ENCODE measurements around the gene IL37.
A peak's percentile ranks its signal among the peaks of the same experiment; 100 is the strongest.
"Not testable (repeated sequence)": the region's sequence is repeated elsewhere in the genome, so short reads cannot be mapped to it uniquely, and the experiment has no call there.

IL37 gene

DNA sequence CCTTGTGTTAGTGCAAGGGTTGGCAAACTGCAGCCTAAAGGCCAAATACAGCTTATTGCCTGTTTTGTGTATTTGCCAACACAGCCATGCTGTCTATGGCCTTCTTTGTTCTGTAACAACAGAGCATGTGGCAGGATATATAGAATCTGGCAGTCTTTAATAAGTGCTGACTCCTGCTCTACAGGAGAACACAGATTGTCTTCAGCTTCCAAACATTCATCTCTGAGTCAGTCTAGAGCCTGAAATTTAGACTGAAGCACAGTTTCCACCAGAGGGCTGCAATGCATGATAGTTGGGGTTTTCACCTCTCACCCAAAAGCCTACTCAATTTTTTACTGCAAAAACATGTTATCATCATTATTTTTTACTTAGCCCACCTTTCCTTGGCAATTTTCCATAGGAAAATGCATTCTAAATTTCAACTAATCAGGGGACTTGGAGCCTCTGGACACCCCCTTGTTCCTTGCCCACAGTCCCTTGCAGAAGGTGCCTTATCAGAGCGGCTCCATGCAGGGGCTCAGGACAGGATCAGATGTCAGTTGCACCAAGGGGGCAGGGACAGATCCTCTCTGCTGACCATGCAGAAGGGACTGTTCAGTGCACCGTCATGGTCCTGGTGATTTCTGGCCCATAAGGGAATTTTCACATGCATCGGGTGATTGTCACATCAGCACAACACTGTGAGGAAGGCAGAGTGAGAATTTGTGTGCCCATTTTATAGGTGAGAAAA lies 12.4 kb downstream of the IL37 start:
- no peak for DNase-seq (ENCODE audit: low read depth in 2 of 2)

DNA sequence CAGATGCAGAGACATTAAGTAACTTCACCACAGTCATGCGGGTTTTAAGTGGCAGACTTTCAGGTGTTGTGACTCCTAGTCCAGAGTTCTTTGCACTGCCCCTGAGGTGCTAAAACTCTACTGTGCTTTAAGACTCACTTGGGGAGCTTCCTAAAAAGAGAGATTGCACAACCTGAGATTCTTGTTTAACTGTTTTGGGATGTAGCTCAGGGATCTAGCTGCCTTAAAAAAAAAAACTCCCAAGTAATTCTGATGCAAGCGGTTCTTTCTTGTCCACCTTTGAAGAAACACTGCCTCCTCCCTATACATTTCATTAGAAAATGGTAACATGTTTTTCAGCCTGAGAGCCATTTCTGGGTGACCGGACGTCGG lies 13.0 kb downstream of the IL37 start:
- no peak for DNase-seq (ENCODE audit: low read depth in 2 of 2)

DNA sequence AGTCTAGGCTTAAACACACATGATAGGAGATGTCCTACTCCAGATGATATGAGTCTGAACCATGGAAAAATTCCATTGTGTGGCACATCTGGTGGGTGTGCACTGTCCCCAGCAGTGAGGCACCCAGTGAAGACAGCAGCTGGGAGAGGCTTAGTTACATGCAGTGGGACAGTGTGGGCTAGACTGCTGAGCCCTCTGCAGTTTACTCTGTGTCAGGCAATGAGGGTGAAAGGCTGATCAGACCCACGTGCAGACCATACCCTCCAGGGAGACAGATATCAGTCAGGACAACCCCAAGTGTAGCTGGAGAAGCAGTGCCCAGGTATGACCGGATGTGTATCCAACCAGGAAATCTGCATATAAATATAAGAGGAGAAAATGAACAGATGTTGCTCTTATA lies 13.4 kb downstream of the IL37 start:
- no peak for DNase-seq (ENCODE audit: low read depth in 2 of 2)

DNA sequence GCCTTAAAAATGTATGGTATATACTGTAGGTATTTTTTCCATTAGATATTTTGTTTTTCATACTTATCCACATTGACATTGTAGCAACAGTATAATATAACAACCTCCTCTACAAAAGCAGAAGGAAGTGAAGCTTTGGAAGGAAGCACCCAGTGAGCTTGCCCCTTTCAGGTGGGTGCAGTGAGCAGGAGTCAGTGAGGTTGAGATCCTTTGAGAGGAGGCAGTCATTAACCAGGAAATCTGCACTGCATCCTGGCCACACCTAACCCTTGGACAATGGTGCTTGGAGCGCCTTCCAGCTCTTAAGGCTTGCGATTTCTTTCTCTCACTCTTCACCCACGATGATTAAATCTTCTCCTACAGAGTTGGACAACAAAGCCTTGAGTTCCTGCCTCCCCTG lies 13.9 kb downstream of the IL37 start:
- DNase-seq (ENCODE audit: low read depth in 2 of 2) = no peak

DNA sequence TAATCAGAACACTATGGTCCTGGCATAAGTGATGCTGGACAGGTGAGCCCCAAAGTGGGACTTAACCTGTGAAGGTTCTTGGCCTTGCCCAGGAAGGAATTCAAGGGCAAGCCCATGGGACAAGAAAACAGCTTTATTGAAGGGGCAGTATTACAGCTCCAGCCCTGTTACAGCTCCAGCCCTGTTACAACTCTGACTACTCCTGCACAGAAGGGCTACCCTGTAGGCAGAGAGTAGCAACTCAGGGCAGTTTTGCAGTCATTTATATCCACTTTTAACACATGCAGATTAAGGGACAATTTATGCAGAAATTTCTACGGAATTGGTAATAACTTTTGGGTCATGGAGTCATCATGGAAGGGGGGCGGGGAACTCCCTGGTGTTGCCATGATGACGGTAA lies 15.7 kb downstream of the IL37 start:
- no peak for DNase-seq (ENCODE audit: low read depth in 2 of 2)

DNA sequence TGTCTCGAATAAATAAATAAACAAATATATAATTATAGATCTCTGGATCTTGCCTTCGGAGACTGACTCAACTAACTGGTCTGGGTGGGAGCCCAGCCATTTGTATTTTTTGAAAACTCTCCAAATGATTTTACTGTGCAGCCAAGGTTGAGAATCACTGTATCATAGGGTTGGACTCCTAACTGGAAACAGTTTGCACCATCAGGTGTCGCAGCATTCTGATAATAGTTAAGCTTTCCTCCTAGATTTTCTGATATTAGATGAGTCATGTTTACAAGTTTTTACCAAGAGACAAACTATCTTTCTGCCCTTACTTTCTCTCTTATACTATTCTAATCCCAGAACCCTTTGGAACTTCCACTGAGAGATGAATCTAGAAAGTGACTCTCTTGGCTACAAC lies 16.8 kb downstream of the IL37 start:
- no peak for DNase-seq (ENCODE audit: low read depth in 2 of 2)

DNA sequence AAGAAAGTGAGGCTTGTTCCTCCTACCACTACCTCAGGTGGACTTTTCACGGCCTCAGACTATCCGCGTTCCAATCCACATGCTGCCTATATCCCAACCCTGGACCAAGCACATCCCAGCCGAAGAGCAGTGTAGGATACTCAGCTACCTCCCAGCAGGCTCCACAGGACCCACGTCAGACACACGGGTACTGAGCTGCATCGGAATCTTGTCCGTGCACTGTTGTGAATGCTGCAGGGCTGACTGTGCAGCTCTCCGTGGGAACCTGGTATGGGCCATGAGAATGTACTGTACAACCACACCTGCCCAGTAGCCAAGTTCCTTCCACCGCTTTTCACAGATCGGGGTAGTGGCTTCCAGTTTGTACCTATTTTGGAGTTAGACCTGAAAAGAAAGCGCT lies 22.3 kb downstream of the IL37 start:
- no peak for DNase-seq (ENCODE audit: low read depth in 2 of 2)

DNA sequence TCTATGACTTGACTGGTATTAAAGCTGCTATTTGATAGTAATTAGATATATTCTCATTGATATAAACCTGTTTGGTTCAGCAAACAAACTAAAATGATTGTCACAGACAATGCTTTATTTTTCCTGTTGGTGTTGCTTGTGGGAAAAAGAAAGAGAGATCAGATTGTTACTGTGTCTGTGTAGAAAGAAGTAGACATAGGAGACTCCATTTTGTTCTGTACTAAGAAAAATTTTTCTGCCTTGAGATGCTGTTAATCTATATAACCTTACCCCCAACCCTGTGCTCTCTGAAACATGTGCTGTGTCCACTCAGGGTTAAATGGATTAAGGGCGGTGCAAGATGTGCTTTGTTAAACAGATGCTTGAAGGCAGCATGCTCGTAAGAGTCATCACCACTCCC lies 23.2 kb downstream of the IL37 start:
- not testable (repeated sequence) for DNase-seq (ENCODE audit: low read depth in 2 of 2)

DNA sequence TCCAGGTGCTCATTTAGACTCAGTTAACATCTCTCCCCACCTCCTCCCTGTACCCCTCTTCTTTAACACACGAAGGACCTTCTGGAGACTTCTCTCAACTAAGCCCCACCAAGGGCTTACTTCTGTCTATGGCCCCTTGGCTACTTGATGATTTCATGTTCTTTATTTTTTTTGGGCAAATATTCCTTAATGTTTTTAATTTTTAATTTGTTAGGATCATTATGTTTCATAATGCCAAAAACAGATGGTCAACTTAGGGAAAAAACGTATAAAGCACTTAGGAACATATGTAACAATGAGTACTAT lies 25.9 kb downstream of the IL37 start:
- no peak for DNase-seq (ENCODE audit: low read depth in 2 of 2)

DNA sequence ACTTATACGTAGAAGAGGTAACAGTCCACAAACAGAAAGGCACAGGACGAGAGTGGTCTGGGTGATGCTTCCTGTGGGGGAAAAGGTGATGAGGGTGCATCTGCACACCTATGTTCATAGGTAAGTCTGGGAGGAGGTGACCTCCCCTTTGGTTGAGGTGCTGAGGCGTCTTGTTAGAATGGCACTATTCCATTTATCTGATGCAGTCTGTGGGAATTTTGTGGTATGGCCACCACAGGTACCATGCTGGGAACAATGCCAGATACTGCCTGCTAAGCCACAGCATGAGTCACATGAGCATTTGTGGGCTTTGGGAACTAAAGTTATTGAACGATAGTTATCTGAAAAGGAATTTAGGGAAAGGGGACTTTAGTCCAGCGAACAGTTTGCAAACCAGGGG lies 27.9 kb downstream of the IL37 start:
- no peak for DNase-seq (ENCODE audit: low read depth in 2 of 2)

DNA sequence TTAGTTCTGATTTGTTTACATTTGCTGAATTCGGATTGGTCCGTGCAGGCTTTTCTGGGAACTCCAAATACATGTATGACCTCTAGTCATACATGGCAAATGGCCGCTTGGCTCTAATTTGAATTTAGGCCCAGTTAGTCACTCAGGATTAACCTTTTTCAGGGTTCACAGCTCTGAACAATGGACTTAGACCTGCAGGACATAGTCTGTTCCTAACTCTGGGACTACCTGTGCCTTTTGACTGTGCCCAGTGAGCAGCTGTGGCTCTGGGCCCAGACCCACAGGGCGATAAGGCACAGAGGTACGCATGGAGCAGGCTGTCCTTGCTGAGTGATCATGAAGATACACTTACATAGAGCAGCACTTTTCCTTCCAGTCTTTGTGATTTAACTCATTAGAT lies 28.5 kb downstream of the IL37 start:
- DNase-seq (ENCODE audit: low read depth in 2 of 2) = no peak

DNA sequence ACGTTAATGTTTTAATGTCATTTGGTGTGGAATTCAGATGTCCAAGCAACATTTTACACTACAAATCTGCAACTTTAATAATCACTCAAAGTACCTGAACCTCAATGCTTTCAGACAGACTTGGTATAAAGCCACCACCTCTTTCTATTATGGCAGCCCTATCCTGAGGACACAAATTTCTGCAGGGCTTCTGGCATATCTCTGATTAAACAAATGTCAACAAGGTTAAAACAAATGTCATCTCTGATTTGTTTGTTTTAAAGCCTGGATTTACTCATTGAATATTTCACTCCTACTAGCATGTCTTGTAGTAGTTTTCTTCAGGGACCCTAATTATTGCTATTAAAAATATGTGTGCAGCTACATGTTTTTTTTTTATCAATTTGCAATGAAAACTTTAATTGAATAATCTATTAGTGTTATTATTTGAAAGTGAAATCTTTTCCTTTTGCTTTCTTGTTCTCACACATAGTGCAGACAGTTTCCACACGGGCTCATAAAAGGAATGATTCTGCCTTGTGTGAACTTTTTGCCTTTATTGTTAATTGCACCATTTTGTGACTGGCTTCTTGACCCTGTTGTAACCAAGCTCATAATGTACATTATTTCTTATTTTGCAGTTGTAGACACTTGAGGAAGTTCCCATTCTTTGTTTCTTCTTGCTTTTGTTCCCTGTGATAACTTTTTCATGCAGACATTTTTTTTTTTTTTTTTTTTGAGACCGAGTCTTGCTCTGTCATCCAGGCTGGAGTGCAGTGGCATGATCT lies 30.1 kb downstream of the IL37 start:
- no peak for DNase-seq (ENCODE audit: low read depth in 2 of 2)

DNA sequence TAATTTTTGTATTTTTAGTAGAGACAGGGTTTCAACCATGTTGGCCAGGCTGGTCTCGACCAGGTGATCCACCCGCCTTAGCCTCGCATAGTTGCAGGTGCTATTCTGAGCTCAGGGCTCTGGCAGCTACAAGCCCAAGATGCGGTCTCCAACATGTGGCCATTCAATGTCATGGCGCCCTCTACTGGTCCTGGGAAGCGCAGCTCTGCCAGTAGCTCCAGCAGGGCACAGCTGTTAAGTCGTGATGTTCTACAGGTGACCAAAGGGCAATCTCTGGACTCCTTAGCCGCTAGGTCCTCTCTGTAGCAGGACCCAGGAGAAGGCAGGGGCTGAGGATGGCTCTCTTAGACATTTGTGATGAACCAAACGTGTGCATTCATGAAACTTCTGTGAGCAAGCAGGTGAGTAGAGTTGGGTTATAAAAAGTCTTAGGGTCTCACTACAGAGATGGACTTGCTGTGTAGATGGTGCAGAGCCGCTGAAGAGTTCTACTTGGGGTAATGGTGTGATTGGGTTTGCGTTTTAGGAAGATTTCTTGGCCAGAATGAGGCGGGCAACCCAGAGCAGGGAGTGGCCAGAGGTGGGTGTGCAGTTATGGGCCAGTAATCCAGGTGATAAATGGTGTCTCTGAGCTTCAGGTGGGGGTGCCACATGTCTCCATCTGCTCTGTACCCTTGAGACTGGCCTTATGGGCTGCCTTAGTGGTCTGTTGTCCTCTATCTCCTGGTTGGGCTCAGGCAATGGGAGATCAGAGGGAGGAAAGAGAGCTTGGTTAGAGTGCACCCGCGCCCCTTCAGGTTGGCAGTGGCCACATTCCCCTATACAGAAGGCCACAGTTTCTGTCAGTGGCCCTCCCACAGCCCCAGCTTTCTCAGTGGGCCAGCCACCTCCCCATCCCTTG lies 31.0 kb downstream of the IL37 start:
- peak; percentile 13 to 30 for DNase-seq (ENCODE audit: low read depth in 2 of 2)

DNA sequence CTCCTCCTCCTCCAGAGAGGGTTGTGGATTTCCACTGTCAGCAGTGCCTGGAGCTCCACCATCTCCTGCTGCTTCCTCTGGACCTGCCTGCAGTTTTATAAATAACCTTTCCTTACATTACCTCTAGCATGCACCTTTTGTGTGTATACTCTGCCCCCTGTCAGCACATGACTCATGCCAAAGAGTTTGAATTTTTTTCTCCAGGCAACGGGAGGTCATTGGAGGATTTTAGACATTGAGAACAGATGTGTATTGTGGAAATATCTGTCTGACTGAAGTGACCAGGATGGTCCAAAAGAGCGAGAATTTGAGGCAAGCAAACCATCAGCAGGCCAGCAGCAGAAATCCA lies 31.7 kb downstream of the IL37 start:
- DNase-seq (ENCODE audit: low read depth in 2 of 2) = no peak

DNA sequence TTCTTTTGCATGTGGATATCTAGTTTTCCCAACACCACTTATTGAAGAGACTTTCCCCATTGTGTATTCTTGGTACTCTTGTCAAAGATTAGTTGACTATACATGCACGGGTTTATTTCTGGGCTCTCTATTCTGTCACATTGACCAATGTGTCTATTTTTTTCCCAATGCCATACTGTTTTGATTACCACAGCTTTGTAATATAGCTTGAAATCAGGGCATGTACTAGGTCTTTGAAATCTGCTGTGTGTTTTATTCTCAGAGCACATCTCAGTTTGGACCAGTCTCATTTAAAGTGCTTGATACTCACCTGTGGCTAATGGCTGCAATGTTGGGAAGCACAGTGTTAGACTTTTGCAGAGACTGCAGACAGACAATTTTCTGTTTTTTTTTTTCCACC lies 34.0 kb downstream of the IL37 start:
- no peak for DNase-seq (ENCODE audit: low read depth in 2 of 2)

DNA sequence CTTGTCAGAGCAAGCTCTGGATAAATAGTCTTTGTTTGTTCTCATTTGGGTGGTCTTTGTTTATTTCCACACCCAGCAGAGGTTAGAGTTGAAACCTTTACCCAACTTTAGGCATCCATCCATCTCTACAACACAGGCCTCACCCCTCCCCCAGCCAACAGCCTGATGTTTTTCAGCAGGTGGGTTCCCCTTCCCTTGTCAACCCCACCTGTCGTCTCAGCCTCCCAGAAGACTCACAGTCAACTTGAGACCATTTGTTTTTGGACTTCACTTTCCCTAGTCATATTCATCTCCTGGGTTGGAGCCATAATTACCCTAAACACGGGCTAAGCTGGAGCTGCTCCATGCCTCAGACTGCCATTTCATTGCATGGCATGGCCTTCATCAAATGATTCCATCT lies 35.1 kb downstream of the IL37 start:
- DNase-seq (ENCODE audit: low read depth in 2 of 2) = no peak

DNA sequence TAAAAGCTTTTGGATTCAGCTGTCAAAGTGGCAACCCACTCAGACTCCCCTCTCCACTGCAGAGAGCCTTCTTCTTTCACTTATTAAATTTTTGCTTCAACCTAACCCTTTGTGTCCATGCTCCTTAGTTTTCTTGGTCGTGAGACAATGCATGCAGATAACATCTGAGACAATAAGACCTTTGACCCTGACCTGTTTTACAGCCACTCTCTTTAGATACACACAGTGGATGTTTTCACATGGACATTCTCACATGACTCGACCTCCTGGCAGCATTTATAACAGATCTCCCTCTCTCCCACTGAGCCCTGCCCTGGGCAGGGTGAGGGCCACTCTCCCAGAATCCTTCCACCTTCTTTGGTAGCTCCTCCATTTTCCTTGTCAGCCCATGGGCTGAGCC lies 36.4 kb downstream of the IL37 start:
- no peak for DNase-seq (ENCODE audit: low read depth in 2 of 2)

DNA sequence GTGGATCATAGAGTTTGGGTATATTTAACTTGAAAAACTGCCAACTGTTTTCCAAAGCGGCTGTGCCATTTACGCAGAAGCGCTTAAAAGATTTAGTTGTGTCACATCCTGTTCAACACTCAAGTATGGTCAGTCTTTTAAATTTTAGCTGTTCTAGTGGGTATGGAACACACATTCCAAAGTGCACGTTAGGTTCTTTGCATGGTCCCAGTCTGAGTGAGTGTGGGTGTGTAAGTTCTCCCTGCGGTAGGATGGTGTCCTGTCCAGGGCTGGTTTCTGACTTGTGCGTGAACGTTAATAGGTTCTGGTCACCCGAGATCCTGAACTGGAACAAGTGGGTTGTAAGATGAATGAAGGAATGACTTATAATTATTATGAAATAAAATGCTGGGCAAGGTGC lies 38.5 kb downstream of the IL37 start:
- DNase-seq (ENCODE audit: low read depth in 2 of 2) = no peak

DNA sequence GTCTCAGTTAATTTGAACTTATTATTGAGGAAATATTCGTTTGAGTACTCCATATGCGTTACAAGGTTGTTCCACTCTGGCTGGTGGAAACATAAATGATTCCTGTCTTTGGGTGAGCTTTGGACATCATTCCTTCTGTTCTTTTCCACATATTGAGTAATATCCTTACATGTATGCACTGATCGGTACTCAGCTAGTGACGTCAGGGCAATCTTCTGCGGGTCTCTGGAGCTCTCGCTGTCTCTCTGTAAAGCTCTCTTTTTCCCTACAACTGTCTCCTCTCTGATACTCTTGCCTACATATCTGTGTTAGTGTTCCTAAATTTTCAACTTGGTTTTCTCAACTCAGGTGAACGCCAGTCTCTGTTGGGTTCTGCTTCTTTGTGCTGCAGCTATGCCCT lies 43.4 kb downstream of the IL37 start:
- DNase-seq (ENCODE audit: low read depth in 2 of 2) = no peak

DNA sequence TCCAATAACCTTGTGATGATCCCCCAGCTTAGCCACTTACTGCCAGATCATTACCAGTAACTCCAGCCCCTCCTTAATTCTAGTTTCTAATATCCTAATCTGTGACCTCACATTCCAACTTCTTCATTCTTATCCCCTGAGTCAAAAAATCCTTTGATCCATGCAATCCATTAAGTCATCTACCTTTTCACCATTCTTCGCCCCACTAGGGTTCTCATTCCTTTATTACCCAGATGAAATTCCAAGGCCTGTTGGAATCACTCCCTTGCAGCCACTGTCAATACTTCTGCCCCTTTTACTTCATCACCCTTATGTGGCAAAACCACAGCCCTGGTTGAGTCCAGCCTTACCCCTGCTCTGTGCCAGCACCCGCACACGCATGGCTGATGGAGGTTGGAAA lies 46.5 kb downstream of the IL37 start:
- DNase-seq (ENCODE audit: low read depth in 2 of 2) = no peak

DNA sequence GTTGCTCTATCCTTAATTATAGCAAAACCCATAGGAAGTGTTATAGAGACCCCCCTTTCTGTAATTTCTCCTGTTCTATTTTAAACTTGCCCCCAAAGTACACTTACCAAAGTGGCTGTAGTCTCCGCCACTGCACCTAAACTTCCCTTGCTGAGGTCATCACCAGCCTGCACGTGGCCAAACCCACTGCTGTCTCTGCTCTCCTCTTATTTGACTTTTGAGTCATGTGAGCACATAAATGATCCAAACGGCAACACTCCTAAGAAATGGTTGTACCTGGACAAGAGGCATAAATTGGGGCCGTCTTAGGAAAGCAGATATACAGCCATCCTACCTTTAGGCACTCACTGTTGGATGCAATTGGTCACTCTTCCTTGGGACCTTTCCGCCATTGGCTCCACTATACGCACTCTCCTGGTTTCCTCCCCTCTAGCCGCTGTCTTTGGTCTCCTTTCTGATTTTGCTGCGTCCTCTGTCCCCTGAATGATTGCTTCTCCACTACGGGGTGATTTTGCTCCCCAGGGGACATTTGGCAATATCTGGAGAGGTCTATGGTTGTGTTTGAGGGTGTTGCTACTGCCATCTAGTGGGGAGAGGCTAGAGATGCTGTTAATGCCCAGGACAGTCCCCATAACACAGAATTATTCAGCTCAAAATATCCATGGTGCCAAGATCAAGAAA lies 47.6 kb downstream of the IL37 start:
- DNase-seq (ENCODE audit: low read depth in 2 of 2) = peak in 1 of 2 donors; percentile 12

DNA sequence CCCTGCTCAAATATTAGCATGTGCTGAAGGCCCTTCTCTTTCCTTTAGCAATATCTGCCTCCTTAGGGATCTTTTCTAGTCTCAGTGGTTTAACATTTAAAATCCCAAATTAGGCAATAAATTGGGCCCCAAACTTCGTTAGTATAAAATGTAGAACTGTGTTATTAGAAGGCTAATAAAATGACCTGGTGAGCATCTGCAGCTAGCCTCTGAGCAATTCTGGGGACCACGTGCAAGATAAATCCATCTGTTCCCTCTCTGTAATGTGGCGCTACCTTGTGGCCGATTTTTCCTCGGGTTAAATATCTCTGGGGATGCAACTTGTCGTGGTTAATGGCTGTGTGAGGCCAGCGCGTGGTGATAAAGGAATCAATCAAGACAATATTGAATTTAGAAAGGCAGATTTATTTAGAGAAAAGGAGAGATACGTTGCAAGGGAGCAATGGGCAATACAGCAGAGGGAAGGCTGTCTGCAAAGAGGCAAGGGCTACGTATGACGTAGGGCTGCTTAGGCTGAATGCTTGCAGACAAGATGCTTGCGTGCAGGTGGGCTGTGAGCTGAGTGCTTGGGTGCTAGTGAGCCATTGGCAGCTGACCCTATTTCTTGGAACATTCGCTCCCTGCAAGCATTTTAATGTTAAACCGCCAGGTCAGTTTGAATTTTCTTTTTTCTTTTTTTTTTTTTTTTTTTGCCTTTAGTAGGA lies 48.3 kb downstream of the IL37 start:
- no peak for DNase-seq (ENCODE audit: low read depth in 2 of 2)
